ENCODE measurements around the gene OR11A1.

The OR11A1 gene

GRCh38 chr6:29493261-29493660 lies 36.4 kb upstream of the OR11A1 start:
- no peak overlapping the region for H4K5ac ChIP-seq (ENCODE audit: low read length)
- no peak overlapping the region for H3K56ac ChIP-seq (ENCODE audit: low read length)
- DNase-seq, result no peak
- no peaks in the 10 kb centered on the region for H3K36me3 ChIP-seq (ENCODE audit: control insufficient read depth, insufficient read depth, low read length)
- H4K8ac ChIP-seq (ENCODE audit: low read depth, low read length), result no peak overlapping the region
- H3K79me2 ChIP-seq (ENCODE audit: control insufficient read depth, insufficient read depth, low read length), result no peaks in the 10 kb centered on the region
- no peak overlapping the region for H3K9ac ChIP-seq (ENCODE audit: low read length)
- no peaks in the 10 kb centered on the region for H3K79me1 ChIP-seq (ENCODE audit: low read length)
- no peaks in the 10 kb centered on the region for H3K27me3 ChIP-seq (ENCODE audit: insufficient read depth, low read length, poor library complexity)
- H3K4ac ChIP-seq (ENCODE audit: low read depth, low read length), result no peak overlapping the region
- no CpG with 5 or more reads among the region's 2 CpGs for WGBS (ENCODE audit: extremely low coverage, insufficient coverage, low lambda C conversion rate)
- H3K4me3 ChIP-seq (ENCODE audit: low read length), result no peak overlapping the region
- H3K23ac ChIP-seq (ENCODE audit: low read length), result no peak overlapping the region
- H3K4me1 ChIP-seq (ENCODE audit: control insufficient read depth, low read depth, low read length), result no peaks in the 10 kb centered on the region
- no peak overlapping the region for H3K27ac ChIP-seq (ENCODE audit: low read depth, low read length)
- H2BK120ac ChIP-seq (ENCODE audit: low read depth, low read length), result no peak overlapping the region
- no peak overlapping the region for H2BK5ac ChIP-seq (ENCODE audit: low read length)
- no peak overlapping the region for H2BK15ac ChIP-seq (replicated peaks; ENCODE audit: low read depth)
- no peak overlapping the region for H2AK5ac ChIP-seq (ENCODE audit: low read length)
- no peak overlapping the region for H3K4me2 ChIP-seq (ENCODE audit: low read length)
- H3K18ac ChIP-seq (ENCODE audit: low read length), result no peak overlapping the region

- H2BK5ac ChIP-seq (ENCODE audit: low read length), result no peak overlapping the region
- H3K27me3 ChIP-seq (ENCODE audit: insufficient read depth, low read length, poor library complexity), result no peaks in the 10 kb centered on the region
- peak; percentile 40 for DNase-seq
- no peaks in the 10 kb centered on the region for H3K4me1 ChIP-seq (ENCODE audit: control insufficient read depth, low read depth, low read length)
- H3K4ac ChIP-seq (ENCODE audit: low read depth, low read length), result no peak overlapping the region
- H4K8ac ChIP-seq (ENCODE audit: low read depth, low read length), result no peak overlapping the region
- H3K36me3 ChIP-seq (ENCODE audit: control insufficient read depth, insufficient read depth, low read length), result no peaks in the 10 kb centered on the region
- H3K79me1 ChIP-seq (ENCODE audit: low read length), result no peaks in the 10 kb centered on the region
- H3K79me2 ChIP-seq (ENCODE audit: control insufficient read depth, insufficient read depth, low read length), result no peaks in the 10 kb centered on the region
- H4K5ac ChIP-seq (ENCODE audit: low read length), result no peak overlapping the region
- H3K27ac ChIP-seq (ENCODE audit: low read depth, low read length), result no peak overlapping the region
- no peak overlapping the region for H3K18ac ChIP-seq (ENCODE audit: low read length)
- H2BK15ac ChIP-seq (replicated peaks; ENCODE audit: low read depth), result no peak overlapping the region
- no peak overlapping the region for H3K9ac ChIP-seq (ENCODE audit: low read length)
- no CpG with 5 or more reads among the region's 4 CpGs for WGBS (ENCODE audit: extremely low coverage, insufficient coverage, low lambda C conversion rate)
- no peak overlapping the region for H3K23ac ChIP-seq (ENCODE audit: low read length)
- H3K56ac ChIP-seq (ENCODE audit: low read length), result no peak overlapping the region
- H2BK120ac ChIP-seq (ENCODE audit: low read depth, low read length), result no peak overlapping the region
- no peak overlapping the region for H3K4me3 ChIP-seq (ENCODE audit: low read length)
- H2AK5ac ChIP-seq (ENCODE audit: low read length), result no peak overlapping the region
- H3K4me2 ChIP-seq (ENCODE audit: low read length), result no peak overlapping the region
These were observed 34.7 kb upstream of the OR11A1 start for GRCh38 chr6:29491574-29491973.

GRCh38 chr6:29490552-29490951 lies 33.7 kb upstream of the OR11A1 start:
- H3K27ac ChIP-seq (ENCODE audit: low read depth, low read length), result no peak overlapping the region
- no peak overlapping the region for H4K8ac ChIP-seq (ENCODE audit: low read depth, low read length)
- DNase-seq, result no peak
- no peak overlapping the region for H2AK5ac ChIP-seq (ENCODE audit: low read length)
- H3K4me2 ChIP-seq (ENCODE audit: low read length), result no peak overlapping the region
- H3K9ac ChIP-seq (ENCODE audit: low read length), result no peak overlapping the region
- no CpG with 5 or more reads among the region's 2 CpGs for WGBS (ENCODE audit: extremely low coverage, insufficient coverage, low lambda C conversion rate)
- H3K4me1 ChIP-seq (ENCODE audit: control insufficient read depth, low read depth, low read length), result no peaks in the 10 kb centered on the region
- no peaks in the 10 kb centered on the region for H3K27me3 ChIP-seq (ENCODE audit: insufficient read depth, low read length, poor library complexity)
- no peak overlapping the region for H3K18ac ChIP-seq (ENCODE audit: low read length)
- no peak overlapping the region for H2BK120ac ChIP-seq (ENCODE audit: low read depth, low read length)
- H3K79me2 ChIP-seq (ENCODE audit: control insufficient read depth, insufficient read depth, low read length), result no peaks in the 10 kb centered on the region
- no peaks in the 10 kb centered on the region for H3K36me3 ChIP-seq (ENCODE audit: control insufficient read depth, insufficient read depth, low read length)
- H3K23ac ChIP-seq (ENCODE audit: low read length), result no peak overlapping the region
- H4K5ac ChIP-seq (ENCODE audit: low read length), result no peak overlapping the region
- no peak overlapping the region for H2BK5ac ChIP-seq (ENCODE audit: low read length)
- no peak overlapping the region for H2BK15ac ChIP-seq (replicated peaks; ENCODE audit: low read depth)
- H3K4ac ChIP-seq (ENCODE audit: low read depth, low read length), result no peak overlapping the region
- H3K4me3 ChIP-seq (ENCODE audit: low read length), result no peak overlapping the region
- no peak overlapping the region for H3K56ac ChIP-seq (ENCODE audit: low read length)
- no peaks in the 10 kb centered on the region for H3K79me1 ChIP-seq (ENCODE audit: low read length)

- H4K5ac ChIP-seq (ENCODE audit: low read length), result no peak overlapping the region
- no CpG with 5 or more reads among the region's 3 CpGs for WGBS (ENCODE audit: extremely low coverage, insufficient coverage, low lambda C conversion rate)
- no peak overlapping the region for H3K18ac ChIP-seq (ENCODE audit: low read length)
These were observed 33.2 kb upstream of the OR11A1 start for GRCh38 chr6:29490055-29490454.

GRCh38 chr6:29489286-29489685 lies 32.4 kb upstream of the OR11A1 start:
- no peak overlapping the region for H2BK5ac ChIP-seq (ENCODE audit: low read length)
- WGBS (ENCODE audit: extremely low coverage, insufficient coverage, low lambda C conversion rate), result no CpG with 5 or more reads among the region's 8 CpGs
- no peaks in the 10 kb centered on the region for H3K79me1 ChIP-seq (ENCODE audit: low read length)
- no peak overlapping the region for H2AK5ac ChIP-seq (ENCODE audit: low read length)
- no peak overlapping the region for H3K27ac ChIP-seq (ENCODE audit: low read depth, low read length)
- H3K27me3 ChIP-seq (ENCODE audit: insufficient read depth, low read length, poor library complexity), result no peaks in the 10 kb centered on the region
- no peaks in the 10 kb centered on the region for H3K4me1 ChIP-seq (ENCODE audit: control insufficient read depth, low read depth, low read length)
- DNase-seq, result no peak
- H3K56ac ChIP-seq (ENCODE audit: low read length), result no peak overlapping the region
- H3K23ac ChIP-seq (ENCODE audit: low read length), result no peak overlapping the region
- no peak overlapping the region for H3K18ac ChIP-seq (ENCODE audit: low read length)
- no peak overlapping the region for H3K9ac ChIP-seq (ENCODE audit: low read length)
- H4K8ac ChIP-seq (ENCODE audit: low read depth, low read length), result no peak overlapping the region
- H3K4me3 ChIP-seq (ENCODE audit: low read length), result no peak overlapping the region
- H2BK120ac ChIP-seq (ENCODE audit: low read depth, low read length), result no peak overlapping the region
- no peak overlapping the region for H3K4ac ChIP-seq (ENCODE audit: low read depth, low read length)
- no peak overlapping the region for H2BK15ac ChIP-seq (replicated peaks; ENCODE audit: low read depth)
- H4K5ac ChIP-seq (ENCODE audit: low read length), result no peak overlapping the region
- no peaks in the 10 kb centered on the region for H3K36me3 ChIP-seq (ENCODE audit: control insufficient read depth, insufficient read depth, low read length)
- no peaks in the 10 kb centered on the region for H3K79me2 ChIP-seq (ENCODE audit: control insufficient read depth, insufficient read depth, low read length)
- H3K4me2 ChIP-seq (ENCODE audit: low read length), result no peak overlapping the region

More at GRCh38 chr6:29490055-29490454, 33.2 kb upstream of the OR11A1 start:
- Histone ChIP-seq H4K8ac (ENCODE audit: low read depth, low read length) (no peak overlapping the region), H3K9ac (ENCODE audit: low read length) (no peak overlapping the region), H3K56ac (ENCODE audit: low read length) (no peak overlapping the region), H3K4me3 (ENCODE audit: low read length) (no peak overlapping the region), H2AK5ac (ENCODE audit: low read length) (no peak overlapping the region), H3K4ac (ENCODE audit: low read depth, low read length) (no peak overlapping the region), H3K79me1 (ENCODE audit: low read length) (no peaks in the 10 kb centered on the region), H3K27ac (ENCODE audit: low read depth, low read length) (no peak overlapping the region), H3K79me2 (ENCODE audit: control insufficient read depth, insufficient read depth, low read length) (no peaks in the 10 kb centered on the region), H2BK5ac (ENCODE audit: low read length) (no peak overlapping the region), H2BK15ac (replicated peaks; ENCODE audit: low read depth) (no peak overlapping the region), H3K4me2 (ENCODE audit: low read length) (no peak overlapping the region), H2BK120ac (ENCODE audit: low read depth, low read length) (no peak overlapping the region), H3K4me1 (ENCODE audit: control insufficient read depth, low read depth, low read length) (no peaks in the 10 kb centered on the region), H3K23ac (ENCODE audit: low read length) (no peak overlapping the region), H3K36me3 (ENCODE audit: control insufficient read depth, insufficient read depth, low read length) (no peaks in the 10 kb centered on the region), H3K27me3 (ENCODE audit: insufficient read depth, low read length, poor library complexity) (no peaks in the 10 kb centered on the region)
- no peak for DNase-seq

GRCh38 chr6:29488874-29489273 lies 32.0 kb upstream of the OR11A1 start:
- no peak for DNase-seq
- H3K23ac ChIP-seq (ENCODE audit: low read length), result no peak overlapping the region
- H4K8ac ChIP-seq (ENCODE audit: low read depth, low read length), result no peak overlapping the region
- H3K27me3 ChIP-seq (ENCODE audit: insufficient read depth, low read length, poor library complexity), result no peaks in the 10 kb centered on the region
- no peak overlapping the region for H2BK15ac ChIP-seq (replicated peaks; ENCODE audit: low read depth)
- H3K4me1 ChIP-seq (ENCODE audit: control insufficient read depth, low read depth, low read length), result no peaks in the 10 kb centered on the region
- no peak overlapping the region for H2BK120ac ChIP-seq (ENCODE audit: low read depth, low read length)
- H3K4me3 ChIP-seq (ENCODE audit: low read length), result no peak overlapping the region
- H3K79me1 ChIP-seq (ENCODE audit: low read length), result no peaks in the 10 kb centered on the region
- H3K27ac ChIP-seq (ENCODE audit: low read depth, low read length), result no peak overlapping the region
- no peak overlapping the region for H3K9ac ChIP-seq (ENCODE audit: low read length)
- H3K18ac ChIP-seq (ENCODE audit: low read length), result no peak overlapping the region
- no peak overlapping the region for H2AK5ac ChIP-seq (ENCODE audit: low read length)
- no peak overlapping the region for H3K4ac ChIP-seq (ENCODE audit: low read depth, low read length)
- no peaks in the 10 kb centered on the region for H3K79me2 ChIP-seq (ENCODE audit: control insufficient read depth, insufficient read depth, low read length)
- H3K4me2 ChIP-seq (ENCODE audit: low read length), result no peak overlapping the region
- H4K5ac ChIP-seq (ENCODE audit: low read length), result no peak overlapping the region
- H3K36me3 ChIP-seq (ENCODE audit: control insufficient read depth, insufficient read depth, low read length), result no peaks in the 10 kb centered on the region
- no peak overlapping the region for H3K56ac ChIP-seq (ENCODE audit: low read length)
- H2BK5ac ChIP-seq (ENCODE audit: low read length), result no peak overlapping the region
